Activated T-cell treated with anti-CD3 and anti-CD28 coated beads, Interleukin-2, amount 50 U/mL, for 24 hours (primary cell): ENCODE measurements around the gene HIVEP2.

Source experiments
- DNase-seq: peaks from one replicate; pipeline ENCODE4 v3.0.0-alpha.2; 2020
- H3K27ac Mint-ChIP-seq: 2 replicates; pipeline ENCODE4 v1.8.0; 2020; ENCODE audit warnings: mild to moderate bottlenecking, mixed read lengths
- H3K27me3 Mint-ChIP-seq: 2 replicates; pipeline ENCODE4 v1.8.0; 2020; ENCODE audit warnings: mixed read lengths
- H3K36me3 Mint-ChIP-seq: 2 replicates; pipeline ENCODE4 v1.8.0; 2020; ENCODE audit warnings: low read depth, mixed read lengths
- H3K4me1 Mint-ChIP-seq: 2 replicates; pipeline ENCODE4 v1.8.0; 2020; ENCODE audit warnings: low read depth, mixed read lengths
- H3K4me3 Mint-ChIP-seq: 2 replicates; pipeline ENCODE4 v1.8.0; 2020; ENCODE audit warnings: mild to moderate bottlenecking, moderate library complexity, mixed read lengths
- H3K9me3 Mint-ChIP-seq: 2 replicates; pipeline ENCODE4 v1.8.0; 2020; ENCODE audit warnings: mixed read lengths

The HIVEP2 gene

GRCh38 chr6:142918339-142919042 is 26.5 kb downstream of the HIVEP2 start:
- no peak for DNase-seq
- peaks cover 71% of the 10 kb centered on the region for H3K36me3 Mint-ChIP-seq
- no peaks in the 10 kb centered on the region for H3K27me3 Mint-ChIP-seq
- no peaks in the 10 kb centered on the region for H3K9me3 Mint-ChIP-seq
- peaks cover 85% of the 10 kb centered on the region for H3K4me1 Mint-ChIP-seq
- peak overlapping the region; percentile 77 for H3K27ac Mint-ChIP-seq
- H3K4me3 Mint-ChIP-seq: no peak overlapping the region

- peak overlapping the region; percentile 71 for H3K27ac Mint-ChIP-seq
- no peak for DNase-seq
- H3K4me3 Mint-ChIP-seq: no peak overlapping the region
- peaks cover 3% of the 10 kb centered on the region for H3K9me3 Mint-ChIP-seq
- H3K4me1 Mint-ChIP-seq: peaks cover 94% of the 10 kb centered on the region
- H3K36me3 Mint-ChIP-seq: peaks cover 70% of the 10 kb centered on the region
- H3K27me3 Mint-ChIP-seq: no peaks in the 10 kb centered on the region
Observed at GRCh38 chr6:142916881-142917280, 28.1 kb downstream of the HIVEP2 start.

GRCh38 chr6:142914937-142915697 is 29.9 kb downstream of the HIVEP2 start:
- Mint-ChIP-seq H3K36me3 (peaks cover 71% of the 10 kb centered on the region), H3K4me3 (peak overlapping the region; percentile 11), H3K9me3 (peaks cover 3% of the 10 kb centered on the region), H3K27me3 (no peaks in the 10 kb centered on the region), H3K4me1 (peaks cover 95% of the 10 kb centered on the region), H3K27ac (peak overlapping the region; percentile 100)
- no peak for DNase-seq

GRCh38 chr6:142914369-142914768 is 30.6 kb downstream of the HIVEP2 start:
- Mint-ChIP-seq H3K36me3 (peaks cover 73% of the 10 kb centered on the region), H3K27me3 (no peaks in the 10 kb centered on the region), H3K4me3 (peak overlapping the region; percentile 75), H3K4me1 (peaks cover 95% of the 10 kb centered on the region), H3K27ac (peak overlapping the region; percentile 100), H3K9me3 (peaks cover 3% of the 10 kb centered on the region)
- no peak for DNase-seq

- Mint-ChIP-seq H3K27me3 (no peaks in the 10 kb centered on the region), H3K36me3 (peaks cover 67% of the 10 kb centered on the region), H3K9me3 (peaks cover 3% of the 10 kb centered on the region), H3K4me3 (peak overlapping the region; percentile 75), H3K27ac (peak overlapping the region; percentile 100), H3K4me1 (peaks cover 93% of the 10 kb centered on the region)
- DNase-seq: peak; percentile 75
Observed at GRCh38 chr6:142913511-142914047, 31.4 kb downstream of the HIVEP2 start.

- peak; percentile 56 for DNase-seq
- Mint-ChIP-seq H3K36me3 (peaks cover 63% of the 10 kb centered on the region), H3K4me1 (peaks cover 93% of the 10 kb centered on the region), H3K27me3 (no peaks in the 10 kb centered on the region), H3K4me3 (peak overlapping the region; percentile 75), H3K27ac (peak overlapping the region; percentile 100), H3K9me3 (peaks cover 3% of the 10 kb centered on the region)
Observed at GRCh38 chr6:142913036-142913510, 31.9 kb downstream of the HIVEP2 start.

- Mint-ChIP-seq H3K27ac (peak overlapping the region; percentile 100), H3K4me3 (peak overlapping the region; percentile 75), H3K9me3 (peaks cover 3% of the 10 kb centered on the region), H3K27me3 (no peaks in the 10 kb centered on the region), H3K4me1 (peaks cover 96% of the 10 kb centered on the region), H3K36me3 (peaks cover 64% of the 10 kb centered on the region)
- DNase-seq: no peak
Observed at GRCh38 chr6:142912125-142912524, 32.9 kb downstream of the HIVEP2 start.

GRCh38 chr6:142911430-142911829 is 33.5 kb downstream of the HIVEP2 start:
- no peak for DNase-seq
- Mint-ChIP-seq H3K4me1 (peaks cover 97% of the 10 kb centered on the region), H3K27me3 (no peaks in the 10 kb centered on the region), H3K27ac (peak overlapping the region; percentile 30), H3K36me3 (peaks cover 57% of the 10 kb centered on the region), H3K9me3 (peaks cover 3% of the 10 kb centered on the region), H3K4me3 (no peak overlapping the region)

GRCh38 chr6:142909686-142910085 is 35.3 kb downstream of the HIVEP2 start:
- Mint-ChIP-seq H3K4me1 (peaks cover 87% of the 10 kb centered on the region), H3K9me3 (peaks cover 3% of the 10 kb centered on the region), H3K36me3 (peaks cover 44% of the 10 kb centered on the region), H3K4me3 (no peak overlapping the region), H3K27ac (peak overlapping the region; percentile 84), H3K27me3 (no peaks in the 10 kb centered on the region)
- no peak for DNase-seq

- peak overlapping the region; percentile 94 for H3K27ac Mint-ChIP-seq
- peak overlapping the region; percentile 79 for H3K4me3 Mint-ChIP-seq
- peaks cover 87% of the 10 kb centered on the region for H3K4me1 Mint-ChIP-seq
- H3K9me3 Mint-ChIP-seq: peaks cover 3% of the 10 kb centered on the region
- DNase-seq: no peak
- H3K36me3 Mint-ChIP-seq: peaks cover 49% of the 10 kb centered on the region
- H3K27me3 Mint-ChIP-seq: no peaks in the 10 kb centered on the region
Observed at GRCh38 chr6:142908235-142908634, 36.7 kb downstream of the HIVEP2 start.

GRCh38 chr6:142907544-142907943 is 37.4 kb downstream of the HIVEP2 start:
- peaks cover 87% of the 10 kb centered on the region for H3K4me1 Mint-ChIP-seq
- DNase-seq: no peak
- H3K4me3 Mint-ChIP-seq: peak overlapping the region; percentile 79
- peak overlapping the region; percentile 94 for H3K27ac Mint-ChIP-seq
- H3K36me3 Mint-ChIP-seq: peaks cover 45% of the 10 kb centered on the region
- no peaks in the 10 kb centered on the region for H3K27me3 Mint-ChIP-seq
- H3K9me3 Mint-ChIP-seq: peaks cover 3% of the 10 kb centered on the region

- peak overlapping the region; percentile 94 for H3K27ac Mint-ChIP-seq
- peaks cover 44% of the 10 kb centered on the region for H3K36me3 Mint-ChIP-seq
- no peaks in the 10 kb centered on the region for H3K9me3 Mint-ChIP-seq
- H3K4me1 Mint-ChIP-seq: peaks cover 87% of the 10 kb centered on the region
- no peak for DNase-seq
- peak overlapping the region; percentile 79 for H3K4me3 Mint-ChIP-seq
- no peaks in the 10 kb centered on the region for H3K27me3 Mint-ChIP-seq
Observed at GRCh38 chr6:142906945-142907470, 38.0 kb downstream of the HIVEP2 start.

- Mint-ChIP-seq H3K9me3 (no peaks in the 10 kb centered on the region), H3K27me3 (no peaks in the 10 kb centered on the region), H3K4me1 (peaks cover 77% of the 10 kb centered on the region), H3K36me3 (peaks cover 39% of the 10 kb centered on the region), H3K27ac (peak overlapping the region; percentile 93), H3K4me3 (peak overlapping the region; percentile 62)
- DNase-seq: no peak
Observed at GRCh38 chr6:142903812-142904211, 41.2 kb downstream of the HIVEP2 start.

- H3K9me3 Mint-ChIP-seq: no peaks in the 10 kb centered on the region
- H3K27ac Mint-ChIP-seq: peak overlapping the region; percentile 93
- peaks cover 67% of the 10 kb centered on the region for H3K4me1 Mint-ChIP-seq
- DNase-seq: peak; percentile 72
- H3K4me3 Mint-ChIP-seq: peak overlapping the region; percentile 62
- peaks cover 33% of the 10 kb centered on the region for H3K36me3 Mint-ChIP-seq
- H3K27me3 Mint-ChIP-seq: no peaks in the 10 kb centered on the region
Observed at GRCh38 chr6:142902636-142903053, 42.3 kb downstream of the HIVEP2 start.
